GM21526 (cell line): ENCODE data around the gene MICAL2.

Experiments used
- ATAC-seq: cut with Tn5 transposase; IDR thresholded peaks from one replicate; pipeline ENCODE4 v1.9.1; 2021; ENCODE audit warnings: moderate library complexity; ENCODE audit not compliant: unreplicated experiment, low FRiP score

MICAL2 gene

DNA sequence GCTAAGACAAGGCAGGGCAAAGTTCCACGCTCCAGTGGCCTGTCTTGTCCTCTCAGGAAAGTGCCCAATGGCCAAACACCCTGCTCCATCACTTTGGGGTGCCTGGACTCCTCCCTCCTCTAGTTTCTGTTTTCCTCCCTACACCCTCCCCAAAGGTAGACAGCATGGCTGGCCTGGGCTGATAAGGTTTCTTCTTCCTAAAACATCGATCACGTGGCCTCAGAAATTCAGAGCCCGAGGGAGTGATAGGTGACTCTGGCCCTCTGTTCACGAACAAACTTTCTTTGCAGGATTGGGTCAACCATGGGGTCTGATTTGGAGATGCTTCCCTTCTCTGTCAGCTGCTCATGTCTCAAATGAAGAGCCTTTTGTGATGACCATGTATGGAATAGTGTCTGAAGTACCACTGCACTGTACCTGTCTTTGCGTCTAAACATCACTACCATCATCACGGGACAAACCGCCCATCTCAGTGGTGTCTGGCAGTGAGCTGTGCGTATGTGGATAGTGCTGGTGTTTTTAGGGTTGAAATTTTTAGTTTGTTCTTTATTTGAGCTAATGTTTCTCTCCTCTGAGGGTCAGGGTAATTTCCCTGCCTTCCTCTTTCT lies 6.1 kb downstream of the MICAL2 start:
- ATAC-seq = no peak

DNA sequence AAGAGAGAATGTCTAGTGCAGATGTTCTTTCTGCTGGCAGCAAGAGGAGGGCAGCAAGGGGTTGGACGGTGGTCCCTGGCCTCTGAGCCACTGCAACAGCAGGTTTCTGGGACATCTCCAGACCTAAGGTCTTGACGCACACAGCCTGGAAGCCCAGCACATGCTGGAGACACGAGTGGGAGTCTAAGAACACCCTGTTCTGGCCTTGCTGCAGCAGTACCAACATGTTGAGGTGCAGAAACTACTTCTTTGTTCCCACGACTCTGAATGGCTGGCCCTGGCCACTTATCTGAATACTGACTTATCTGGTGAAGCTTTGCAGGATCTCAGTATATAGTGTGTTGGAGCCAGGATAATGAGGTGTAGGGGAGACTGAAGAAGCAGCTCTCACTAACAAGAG lies 6.8 kb downstream of the MICAL2 start:
- no peak for ATAC-seq

DNA sequence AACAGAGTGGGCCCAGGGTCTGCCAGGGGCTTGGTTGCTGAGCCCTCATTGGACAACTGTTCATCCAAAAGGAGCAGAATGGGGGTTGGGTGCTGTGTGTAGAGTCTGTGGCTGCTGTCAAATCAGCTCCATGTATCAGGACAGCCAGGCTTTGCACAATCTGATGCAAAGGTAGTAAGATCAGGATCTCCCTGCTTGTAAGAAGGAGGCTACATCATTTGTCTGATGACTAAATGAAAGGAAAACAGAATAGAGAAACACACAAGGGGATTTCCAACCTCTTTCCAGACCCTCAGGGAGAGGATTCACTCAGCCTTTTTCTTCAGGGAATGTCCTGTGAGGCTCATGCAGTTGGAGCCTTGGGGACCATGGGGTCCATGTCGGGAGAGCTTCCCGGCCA lies 7.2 kb downstream of the MICAL2 start:
- ATAC-seq = no peak

- no peak for ATAC-seq
Observed at GRCh38 chr11:12118949-12119348, 8.6 kb downstream of the MICAL2 start.

- ATAC-seq = no peak
Observed at GRCh38 chr11:12119502-12119901, 9.1 kb downstream of the MICAL2 start.

- no peak for ATAC-seq
Observed at GRCh38 chr11:12120031-12121008, 9.9 kb downstream of the MICAL2 start.

GRCh38 chr11:12121011-12121410 lies 10.6 kb downstream of the MICAL2 start:
- no peak for ATAC-seq

DNA sequence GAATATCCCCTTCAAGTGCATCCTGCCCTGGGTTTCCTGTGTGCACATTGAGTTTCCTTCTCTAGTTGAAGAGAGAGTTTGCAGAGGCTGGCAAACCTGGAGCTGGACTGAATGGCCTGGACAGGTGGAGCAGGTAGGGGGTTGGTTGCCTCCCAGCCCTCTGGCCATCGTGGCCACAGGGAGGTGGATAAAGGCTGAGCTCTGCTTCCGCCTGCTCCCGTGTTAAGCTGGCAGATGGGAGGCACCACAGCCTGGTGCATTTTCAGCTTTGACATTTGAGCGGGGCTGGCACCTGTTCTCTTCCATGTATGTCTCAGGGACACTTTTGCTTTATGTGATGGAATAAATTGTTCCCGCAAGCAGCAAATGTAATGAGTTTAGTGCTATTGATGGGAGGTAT lies 11.1 kb downstream of the MICAL2 start:
- no peak for ATAC-seq

- no peak for ATAC-seq
Observed at GRCh38 chr11:12122083-12122482, 11.7 kb downstream of the MICAL2 start.

DNA sequence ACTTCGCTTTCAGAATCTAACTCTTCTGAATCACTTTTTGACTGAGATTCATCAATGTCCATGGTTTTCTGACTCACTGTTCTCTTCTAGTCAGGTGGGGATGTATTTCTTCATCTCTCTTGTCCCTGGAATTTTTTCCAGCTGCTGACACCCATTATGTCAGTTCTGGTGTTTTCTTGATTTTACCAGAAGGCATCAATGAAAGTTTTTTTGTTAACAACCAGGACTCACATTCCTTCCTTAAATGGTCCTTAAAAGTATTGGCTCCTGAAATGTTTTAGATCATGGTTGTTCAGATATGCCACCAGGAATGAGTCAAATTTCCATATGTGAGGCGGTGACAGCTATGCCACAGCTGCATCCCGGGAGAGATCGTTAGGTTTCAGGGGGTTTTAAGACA lies 12.9 kb downstream of the MICAL2 start:
- ATAC-seq = no peak

DNA sequence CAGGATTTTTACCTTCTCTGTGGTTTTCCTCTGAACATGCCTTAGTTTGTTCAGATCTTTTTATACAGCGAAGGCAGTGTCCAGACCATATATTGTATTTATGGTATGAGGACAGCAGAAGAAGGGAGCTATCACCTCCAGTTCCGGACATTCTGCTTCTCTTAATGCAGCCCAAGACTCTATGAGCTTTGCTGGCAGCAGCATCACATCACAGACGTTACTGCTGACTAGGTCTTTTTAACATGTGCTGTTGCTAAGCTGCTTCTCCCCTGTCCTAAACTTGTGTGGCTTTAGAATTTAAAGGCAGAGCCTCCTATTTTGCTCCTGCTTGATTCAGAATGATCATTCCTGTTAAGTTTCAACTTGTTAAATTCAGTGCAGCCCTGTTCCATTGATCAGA lies 13.4 kb downstream of the MICAL2 start:
- ATAC-seq = no peak

- ATAC-seq = no peak
Observed at GRCh38 chr11:12124306-12124705, 13.9 kb downstream of the MICAL2 start.

DNA sequence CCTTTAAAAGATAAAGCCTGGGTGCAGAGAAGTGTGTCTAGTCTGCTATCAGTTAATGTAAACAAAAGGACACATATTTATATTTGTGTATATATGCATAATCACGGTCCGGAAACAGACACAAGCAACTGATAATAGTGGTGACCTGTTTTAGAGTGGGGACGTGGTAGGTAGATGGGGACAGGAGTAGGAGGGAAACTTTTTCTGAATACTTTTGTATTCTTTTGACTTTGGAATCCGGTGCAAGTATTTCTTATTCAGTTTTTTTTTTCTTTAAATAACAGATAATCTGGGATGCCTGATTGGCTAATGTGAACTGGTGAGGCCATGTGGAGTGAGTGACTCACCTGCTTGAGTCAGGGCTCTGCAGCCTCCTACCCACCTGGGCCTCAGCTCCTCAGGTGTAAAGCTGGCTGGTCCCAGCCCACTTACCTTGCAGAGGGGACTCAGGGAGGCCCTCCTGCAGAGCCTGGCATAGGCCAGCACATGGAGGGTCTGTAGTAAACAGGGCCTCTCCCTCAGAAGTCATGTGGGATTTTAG lies 15.3 kb downstream of the MICAL2 start:
- ATAC-seq = no peak

- no peak for ATAC-seq
Observed at GRCh38 chr11:12126344-12127019, 16.1 kb downstream of the MICAL2 start.

DNA sequence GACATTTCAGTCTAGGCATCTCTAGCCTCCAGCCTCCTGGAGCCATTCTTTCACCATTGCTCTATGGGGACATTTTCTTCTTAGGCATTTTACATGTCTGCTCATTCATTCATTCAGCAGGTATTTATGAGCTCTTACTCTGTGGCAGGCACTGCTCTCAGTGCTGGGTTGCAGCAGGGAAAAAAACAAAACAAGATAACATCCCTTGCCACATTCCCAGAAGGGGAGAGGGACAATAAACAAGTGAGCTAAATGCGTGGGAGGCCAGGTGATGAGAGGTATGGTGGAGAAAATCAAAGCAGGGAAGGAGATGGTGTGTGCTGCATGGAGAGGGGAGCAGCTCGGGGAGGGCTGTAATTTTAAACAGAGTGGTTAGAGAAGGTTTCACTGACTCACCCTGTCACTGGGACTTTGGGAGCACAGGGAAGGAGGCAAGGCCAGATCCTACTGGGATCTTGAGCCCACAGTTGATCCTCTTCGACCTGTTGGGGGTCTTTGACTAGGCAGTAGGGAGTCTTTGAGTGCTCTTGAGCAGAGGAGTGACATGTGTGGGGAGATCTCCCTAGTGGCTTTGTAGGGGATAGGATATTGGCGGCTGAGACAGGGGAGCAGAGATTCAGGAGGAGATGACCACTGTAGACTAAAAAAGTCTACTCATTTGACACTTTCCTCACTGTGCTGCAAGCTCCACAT lies 17.0 kb downstream of the MICAL2 start:
- ATAC-seq = no peak

DNA sequence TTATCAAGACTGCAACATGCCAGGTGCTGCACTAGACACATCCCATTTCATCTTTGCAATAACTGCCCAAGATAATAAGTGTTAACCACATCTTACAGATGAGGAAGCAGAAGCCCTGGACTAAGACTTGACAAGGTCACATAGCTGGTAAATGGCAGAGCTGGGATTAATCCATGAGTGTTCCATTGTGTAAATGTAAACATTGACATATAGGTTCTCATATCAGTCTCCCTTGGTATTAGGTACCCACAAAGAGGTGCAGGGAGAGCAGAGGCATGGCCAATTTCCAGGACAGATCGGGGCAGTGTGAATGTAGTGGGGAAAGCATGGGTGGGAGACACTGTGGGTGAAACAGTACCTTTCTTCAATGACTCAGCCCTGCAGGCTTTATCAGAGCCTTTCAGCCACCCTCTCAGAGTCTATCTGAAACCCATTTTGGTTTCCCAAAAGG lies 17.9 kb downstream of the MICAL2 start:
- no peak for ATAC-seq

- ATAC-seq = no peak
Observed at GRCh38 chr11:12129227-12129626, 18.8 kb downstream of the MICAL2 start.

GRCh38 chr11:12130180-12130980 lies 20.0 kb downstream of the MICAL2 start:
- ATAC-seq = no peak

DNA sequence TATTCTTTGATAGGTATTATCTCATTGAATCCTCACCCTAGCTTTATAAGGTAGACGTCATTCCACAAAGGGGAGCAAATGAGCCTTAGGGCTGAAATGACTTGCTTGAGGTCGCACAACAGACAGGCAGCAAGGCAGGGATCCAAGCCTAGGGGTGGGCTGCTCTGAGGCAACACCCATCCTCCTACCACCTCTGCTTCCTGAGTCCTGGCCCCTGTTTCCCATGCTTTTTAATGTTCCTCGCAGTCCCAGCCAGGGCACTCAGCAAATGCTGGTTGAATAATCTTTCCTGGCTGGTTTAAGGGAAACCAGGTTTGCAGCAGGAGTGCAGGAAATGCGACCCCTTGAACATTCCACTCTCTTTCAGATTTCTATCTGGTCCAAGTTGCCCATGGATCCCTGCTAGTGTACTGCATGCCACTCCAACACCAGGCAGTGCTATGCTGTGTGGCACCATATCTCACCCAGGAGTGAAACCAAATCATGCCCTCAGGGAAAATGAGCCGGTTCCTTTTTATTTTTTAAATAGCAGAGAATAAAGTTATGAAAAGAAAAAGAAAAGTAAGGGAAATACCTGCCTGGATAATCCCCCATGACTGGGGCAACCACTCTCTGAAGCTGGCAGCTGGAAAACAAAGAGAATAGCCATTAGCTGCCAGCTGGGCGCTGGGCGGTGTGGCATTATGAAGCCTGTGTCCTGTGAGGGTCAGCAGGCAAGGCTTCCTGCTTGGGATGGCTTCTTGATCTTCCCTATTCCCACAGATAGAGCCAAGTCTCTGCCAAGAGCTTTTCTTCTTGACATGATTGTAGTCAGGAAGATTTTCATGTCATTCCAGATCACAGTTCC lies 21.8 kb downstream of the MICAL2 start:
- no peak for ATAC-seq
